Endothelial cell of umbilical vein (primary cell): ENCODE results near the gene SCAPER. TPM values are rescaled to one million over a fixed set of nuclear protein-coding genes. Genes with fewer than 3 reads are reported as not detected.

Source experiments
- BruUV-seq: library from RNA; stranded (reverse); fragments of 400-500 nt; replicated peaks from 2 replicates; lab custom pipeline; 2021; lab: Mats Ljungman, UMichigan
- CTCF ChIA-PET: fragments of 300-600, 350-600 bp; sonication (Branson Sonifier 250); formaldehyde crosslinking; loops from one replicate; lab custom pipeline; 2021; ENCODE audit warnings: antibody characterized with exemption, inconsistent platforms; lab: Charles Lee
- POLR2A ChIA-PET: fragments of 300-600, 350-600 bp; sonication (Branson Sonifier 250); formaldehyde crosslinking; loops from one replicate; lab custom pipeline; 2021; ENCODE audit warnings: antibody characterized with exemption, inconsistent platforms; lab: Charles Lee
- DNase-seq: peaks from one replicate; pipeline ENCODE4 v3.0.0-alpha.2; 2011; ENCODE audit warnings: low read depth, low spot score
- FAIRE-seq: peaks from 2 replicates; lab custom pipeline; 2011; peaks lifted over from hg19 to GRCh38; lab: Jason Lieb, UNC
- H2AFZ ChIP-seq: 2 replicates; pipeline ENCODE4 v1.6.0; 2012; ENCODE audit warnings: low read depth, low read length, control low read depth, inconsistent platforms
- H3K27ac ChIP-seq: 2 replicates; pipeline ENCODE4 v1.5.1; 2011; ENCODE audit warnings: low read depth, mild to moderate bottlenecking, control low read depth, low read length, moderate library complexity; ENCODE audit not compliant: insufficient read depth
- H3K27me3 ChIP-seq, 2 experiments: 2 replicates each; pipeline versions ENCODE4 v1.6.0 to v1.6.1; 2011; ENCODE audit warnings: low read length in 2 of 2, mixed read lengths in 1 of 2; ENCODE audit not compliant: control insufficient read depth in 2 of 2, insufficient read depth in 2 of 2
- H3K36me3 ChIP-seq, 2 experiments: 2 replicates in 1 of 2; 3 replicates in 1 of 2; pipeline ENCODE4 v1.5.1; 2011; ENCODE audit warnings: low read length in 2 of 2, mild to moderate bottlenecking in 1 of 2, moderate library complexity in 1 of 2; ENCODE audit not compliant: control insufficient read depth in 2 of 2, insufficient read depth in 2 of 2; ENCODE audit errors: extremely low read depth in 1 of 2
- H3K4me1 ChIP-seq: 3 replicates; pipeline ENCODE4 v1.5.1; 2011; ENCODE audit warnings: mild to moderate bottlenecking, low read length; ENCODE audit not compliant: control insufficient read depth, insufficient read depth; ENCODE audit errors: extremely low read depth
- H3K4me2 ChIP-seq: 2 replicates; pipeline ENCODE4 v1.6.1; 2011; ENCODE audit warnings: low read length, control low read depth, mixed read lengths; ENCODE audit not compliant: insufficient read depth
- H3K4me3 ChIP-seq, 3 experiments: fragments of 200-600 bp in 1 of 3; sonication (generic), shearing (Covaris generic) in 1 of 3; replicated peaks in 1 of 3; 2 replicates each; pipeline ENCODE4 v1.5.1; 2011 to 2016; ENCODE audit warnings: control low read depth in 3 of 3, low read length in 3 of 3, mild to moderate bottlenecking in 2 of 3, inconsistent platforms in 1 of 3, low read depth in 1 of 3, moderate library complexity in 1 of 3; ENCODE audit not compliant: insufficient read depth in 1 of 3
- H3K79me2 ChIP-seq: 2 replicates; pipeline ENCODE4 v1.6.0; 2012; ENCODE audit warnings: low read length, inconsistent platforms; ENCODE audit not compliant: control insufficient read depth, insufficient read depth
- H3K9ac ChIP-seq: replicated peaks from 2 replicates; pipeline ENCODE3; 2011; ENCODE audit warnings: low read length, control low read depth; ENCODE audit not compliant: insufficient read depth; ENCODE audit errors: extremely low read depth
- H3K9me1 ChIP-seq: replicated peaks from 3 replicates; pipeline ENCODE4 v1.6.0; 2011; ENCODE audit warnings: mild to moderate bottlenecking, low read length; ENCODE audit not compliant: control insufficient read depth, insufficient read depth; ENCODE audit errors: extremely low read depth
- H3K9me3 ChIP-seq: replicated peaks from 2 replicates; pipeline ENCODE4 v1.5.1; 2012; ENCODE audit warnings: low read length, inconsistent platforms; ENCODE audit not compliant: control insufficient read depth, insufficient read depth
- H4K20me1 ChIP-seq: replicated peaks from 2 replicates; pipeline ENCODE3; 2011; ENCODE audit warnings: mild to moderate bottlenecking, low read length; ENCODE audit not compliant: control insufficient read depth, insufficient read depth; ENCODE audit errors: extremely low read depth
- EZH2 ChIP-seq: IDR thresholded peaks from 2 replicates; pipeline ENCODE4 v1.6.1; 2012; ENCODE audit warnings: borderline replicate concordance, low read depth, mild to moderate bottlenecking, moderate library complexity, low read length, inconsistent platforms; ENCODE audit not compliant: severe bottlenecking
- FOS ChIP-seq: IDR thresholded peaks from 2 replicates; pipeline ENCODE4 v1.6.1; 2011; ENCODE audit warnings: mild to moderate bottlenecking, low read length, moderate library complexity, borderline replicate concordance; ENCODE audit not compliant: insufficient read depth
- GATA2 ChIP-seq: IDR thresholded peaks from 2 replicates; pipeline ENCODE4 v1.7.0; 2011; ENCODE audit warnings: low read depth, mild to moderate bottlenecking, moderate library complexity, mixed read lengths, low read length; ENCODE audit not compliant: insufficient read length, insufficient read depth
- JUN ChIP-seq: IDR thresholded peaks from 2 replicates; pipeline ENCODE4 v1.6.1; 2011; ENCODE audit warnings: borderline replicate concordance, low read depth; ENCODE audit not compliant: insufficient read length, insufficient read depth
- POLR2A ChIP-seq: IDR thresholded peaks from 2 replicates; pipeline ENCODE4 v1.6.1; 2012; ENCODE audit warnings: low read depth, mild to moderate bottlenecking, control low read depth, low read length
- POLR2AphosphoS5 ChIP-seq: IDR thresholded peaks from 2 replicates; pipeline ENCODE4 v1.6.1; 2012; ENCODE audit warnings: low read depth, mild to moderate bottlenecking, control low read depth, low read length, moderate library complexity; ENCODE audit not compliant: insufficient read depth
- dilution Hi-C: fragments of 300-500 bp; cut with MboI; formaldehyde crosslinking; loops from one replicate; pipeline ENCODE4 v1.15.0; 2019; ENCODE audit warnings: low sequenced_read_pairs; ENCODE audit not compliant: extremely low pct_ligation_motif_present
- intact Hi-C: fragments of 100-400 bp; cut with micrococcal nuclease; formaldehyde crosslinking; loops from one replicate; pipeline ENCODE4 v1.10.0; 2022
- polyA plus RNA-seq, 4 experiments: library from polyadenylated mRNA; depleted of rRNA in 3 of 4; stranded (reverse) in 3 of 4; unstranded in 1 of 4; fragments of >200 nt; gene quantifications; 2 replicates each; pipeline versions ENCODE4 v1.2.1 to v1.2.3, GENCODE V29; 2011 to 2012; ENCODE audit warnings: missing spikeins in 1 of 4
- total RNA-seq: library from RNA; stranded (reverse); gene quantifications from 2 replicates; pipeline ENCODE4 v1.2.3, GENCODE V29; 2021
- TF ChIP-seq, protein P1 (sequence below), 2 donors: IDR thresholded peaks; 1 replicate in 1 of 2; 2 replicates in 1 of 2; pipeline ENCODE4 v1.5.1; 2011; ENCODE audit warnings: low read length in 2 of 2, mild to moderate bottlenecking in 2 of 2, moderate library complexity in 2 of 2, control low read depth in 1 of 2, inconsistent platforms in 1 of 2, low read depth in 1 of 2; ENCODE audit not compliant: insufficient read depth in 1 of 2; ENCODE audit errors: extremely low read depth in 1 of 2
- TF ChIP-seq, protein P2 (sequence below): IDR thresholded peaks from 2 replicates; pipeline ENCODE4 v1.6.1; 2011; ENCODE audit not compliant: insufficient read depth, insufficient read length

The SCAPER gene
- total and polyA plus RNA-seq, 2 donors (not counting 3 experiments of a cell fraction or from before 2014, with no cell fraction given), result 2.7 to 12.7 TPM

DNA sequence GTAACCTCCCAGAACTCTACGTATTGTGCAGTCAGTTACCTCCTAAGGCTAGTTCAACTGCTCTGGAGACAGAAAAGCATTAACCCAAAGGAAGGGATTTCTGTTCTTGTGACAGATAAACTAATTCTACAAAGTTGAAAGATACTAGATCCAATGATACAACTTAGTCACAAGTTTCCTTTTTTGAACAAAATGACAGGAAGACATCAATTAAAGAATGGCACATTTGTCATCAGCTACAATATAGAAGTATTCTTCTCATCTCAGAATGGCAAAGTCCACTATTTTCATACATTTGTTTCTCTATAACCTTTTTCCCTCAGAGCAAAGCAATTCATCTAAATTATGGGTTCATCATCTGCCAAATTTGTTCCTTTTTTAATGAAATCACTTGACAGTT is 524.9 kb downstream of the SCAPER start:
- H3K9me1 ChIP-seq, result no peaks in the 10 kb centered on the region
- CTCF ChIA-PET, result no interaction called here
- no peak overlapping the region for H2AFZ ChIP-seq
- BruUV-seq, result no TSS peak
- peaks cover 11% of the 10 kb centered on the region for H3K4me1 ChIP-seq
- FAIRE-seq (peak; percentile 63), DNase-seq (peak; percentile 29)
- H3K4me3 ChIP-seq, result no peak overlapping the region
- intact Hi-C loops (no loop called here), dilution Hi-C loops (no loop called here)
- H3K27ac ChIP-seq, result no peak overlapping the region
- no peaks in the 10 kb centered on the region for H3K36me3 ChIP-seq
- no peaks in the 10 kb centered on the region for H3K27me3 ChIP-seq
- POLR2A ChIA-PET, result no interaction called here
- no peak overlapping the region for H3K4me2 ChIP-seq
- H4K20me1 ChIP-seq, result no peaks in the 10 kb centered on the region
- no peak overlapping the region for H3K9ac ChIP-seq
- no peaks in the 10 kb centered on the region for H3K9me3 ChIP-seq
- no peaks in the 10 kb centered on the region for H3K79me2 ChIP-seq
- TF ChIP-seq FOS, result peak; percentile 57
- TF ChIP-seq GATA2, result no peak

DNA sequence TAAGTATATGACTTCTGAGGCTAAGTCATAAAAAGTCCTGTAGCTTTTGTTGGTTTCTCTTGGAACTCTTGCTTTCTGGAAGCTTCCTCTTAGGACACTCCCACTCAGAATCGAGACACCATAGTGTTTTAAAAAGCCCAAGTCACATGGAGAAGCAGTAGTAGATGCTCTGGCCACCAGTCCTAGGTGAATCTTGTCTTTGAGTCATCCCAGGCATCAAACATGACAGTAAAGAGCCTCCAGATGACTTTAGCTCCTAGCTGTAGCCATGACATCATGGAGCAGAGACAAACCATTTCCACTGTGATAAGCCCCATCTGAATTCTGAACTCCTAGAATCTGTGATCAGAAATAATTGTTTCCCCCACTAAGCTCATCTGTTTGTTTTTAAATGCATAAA is 526.4 kb downstream of the SCAPER start:
- Histone ChIP-seq H3K4me3 (no peak overlapping the region), H3K36me3 (no peaks in the 10 kb centered on the region), H2AFZ (no peak overlapping the region), H3K9me3 (no peaks in the 10 kb centered on the region), H3K9ac (no peak overlapping the region), H3K27ac (no peak overlapping the region), H4K20me1 (no peaks in the 10 kb centered on the region), H3K4me2 (no peak overlapping the region), H3K4me1 (peaks cover 11% of the 10 kb centered on the region), H3K27me3 (no peaks in the 10 kb centered on the region), H3K9me1 (no peaks in the 10 kb centered on the region), H3K79me2 (no peaks in the 10 kb centered on the region)
- intact Hi-C loops, result no loop called here
- BruUV-seq, result no TSS peak
- FAIRE-seq (no peak), DNase-seq (no peak)
- dilution Hi-C loops, result no loop called here
- ChIA-PET POLR2A (no interaction called here), CTCF (no interaction called here)
- TF ChIP-seq, protein P1, sequence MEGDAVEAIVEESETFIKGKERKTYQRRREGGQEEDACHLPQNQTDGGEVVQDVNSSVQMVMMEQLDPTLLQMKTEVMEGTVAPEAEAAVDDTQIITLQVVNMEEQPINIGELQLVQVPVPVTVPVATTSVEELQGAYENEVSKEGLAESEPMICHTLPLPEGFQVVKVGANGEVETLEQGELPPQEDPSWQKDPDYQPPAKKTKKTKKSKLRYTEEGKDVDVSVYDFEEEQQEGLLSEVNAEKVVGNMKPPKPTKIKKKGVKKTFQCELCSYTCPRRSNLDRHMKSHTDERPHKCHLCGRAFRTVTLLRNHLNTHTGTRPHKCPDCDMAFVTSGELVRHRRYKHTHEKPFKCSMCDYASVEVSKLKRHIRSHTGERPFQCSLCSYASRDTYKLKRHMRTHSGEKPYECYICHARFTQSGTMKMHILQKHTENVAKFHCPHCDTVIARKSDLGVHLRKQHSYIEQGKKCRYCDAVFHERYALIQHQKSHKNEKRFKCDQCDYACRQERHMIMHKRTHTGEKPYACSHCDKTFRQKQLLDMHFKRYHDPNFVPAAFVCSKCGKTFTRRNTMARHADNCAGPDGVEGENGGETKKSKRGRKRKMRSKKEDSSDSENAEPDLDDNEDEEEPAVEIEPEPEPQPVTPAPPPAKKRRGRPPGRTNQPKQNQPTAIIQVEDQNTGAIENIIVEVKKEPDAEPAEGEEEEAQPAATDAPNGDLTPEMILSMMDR (IDR thresholded peaks at IDR 0.05; ENCODE audit: extremely low read depth in 1 of 2, insufficient read depth in 1 of 2, low read depth in 1 of 2, low read length in 2 of 2), result no peak
- no peak for TF ChIP-seq POLR2A
- TF ChIP-seq POLR2AphosphoS5, result no peak
- TF ChIP-seq, protein P2, sequence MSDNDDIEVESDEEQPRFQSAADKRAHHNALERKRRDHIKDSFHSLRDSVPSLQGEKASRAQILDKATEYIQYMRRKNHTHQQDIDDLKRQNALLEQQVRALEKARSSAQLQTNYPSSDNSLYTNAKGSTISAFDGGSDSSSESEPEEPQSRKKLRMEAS, result no peak
- no peak for TF ChIP-seq JUN
- TF ChIP-seq EZH2, result no peak
